Fibroblast of gingiva (primary cell): Measurements from ENCODE around the gene CYP4B1.
"Not testable (repeated sequence)": the region's sequence is repeated elsewhere in the genome, so short reads cannot be mapped to it uniquely, and the experiment has no call there.

Experiments
- DNase-seq: peaks from one replicate; pipeline ENCODE4 v3.0.0-alpha.2; 2011; ENCODE audit warnings: low read depth

Gene CYP4B1

DNA sequence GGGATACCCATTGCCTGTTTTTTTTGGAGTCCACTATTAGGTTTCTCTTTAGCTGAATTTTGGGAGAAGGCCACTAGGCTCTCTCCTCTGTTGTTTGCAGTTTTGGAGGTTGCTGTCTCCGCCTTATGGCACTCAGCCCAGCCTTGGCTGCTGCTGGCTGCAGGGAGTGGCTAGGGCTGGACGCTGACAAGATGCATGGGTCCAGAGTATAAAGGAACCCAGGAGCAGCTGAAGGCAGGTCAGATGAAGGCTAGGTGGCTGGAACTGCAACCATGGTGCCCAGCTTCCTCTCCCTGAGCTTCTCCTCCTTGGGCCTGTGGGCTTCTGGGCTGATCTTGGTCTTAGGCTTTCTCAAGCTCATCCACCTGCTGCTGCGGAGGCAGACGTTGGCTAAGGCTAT, at the start of gene CYP4B1:
TSS of gene CYP4B1 (plus strand) at position 237 of the 400 bp plus-strand sequence. CDS start at position 273, 36 bp downstream.
- DNase-seq, result no peak

DNA sequence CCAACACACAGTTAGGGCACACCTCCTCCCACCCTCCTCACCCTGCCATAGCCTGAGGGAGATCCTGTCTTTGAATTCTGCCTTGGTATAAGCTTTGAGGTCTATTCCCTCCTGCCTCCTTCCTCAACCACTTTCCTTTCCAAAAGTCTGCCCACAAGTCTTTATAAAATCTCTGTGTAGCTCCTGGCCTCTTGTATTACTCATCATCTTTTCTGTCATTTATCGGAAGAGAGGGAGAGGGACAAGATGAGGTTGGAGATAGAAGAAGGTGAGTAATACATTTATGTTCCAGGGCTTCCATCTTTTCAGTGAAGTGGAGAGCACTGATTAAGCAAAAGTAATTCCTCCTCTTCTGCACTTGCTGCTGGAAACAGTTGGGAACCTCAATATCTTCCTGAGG, 49.4 kb upstream of the CYP4B1 start:
- no peak for DNase-seq

DNA sequence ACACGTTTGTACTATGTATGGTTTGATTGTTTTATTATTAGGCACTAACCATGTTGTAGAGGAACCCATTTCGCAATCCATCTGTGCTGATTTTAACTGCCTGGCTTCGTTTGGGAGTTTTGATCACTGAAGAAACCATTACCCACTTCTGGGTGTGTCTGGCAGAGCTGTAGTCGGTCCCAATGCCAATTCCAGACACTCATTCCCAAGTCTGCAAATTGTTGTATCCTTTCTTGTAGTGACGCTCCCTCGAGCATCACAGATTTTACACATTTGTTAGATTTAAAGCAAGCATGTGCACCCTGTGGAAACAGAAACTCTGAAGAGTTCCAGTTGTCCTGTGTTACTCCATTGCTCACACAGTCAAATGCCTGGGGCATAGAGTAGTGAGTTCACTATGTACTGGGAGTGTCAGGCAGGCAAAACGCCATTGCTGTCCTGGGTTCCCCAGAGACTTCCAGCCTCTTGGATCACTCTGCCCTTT, 48.9 kb upstream of the CYP4B1 start:
- DNase-seq, result no peak

DNA sequence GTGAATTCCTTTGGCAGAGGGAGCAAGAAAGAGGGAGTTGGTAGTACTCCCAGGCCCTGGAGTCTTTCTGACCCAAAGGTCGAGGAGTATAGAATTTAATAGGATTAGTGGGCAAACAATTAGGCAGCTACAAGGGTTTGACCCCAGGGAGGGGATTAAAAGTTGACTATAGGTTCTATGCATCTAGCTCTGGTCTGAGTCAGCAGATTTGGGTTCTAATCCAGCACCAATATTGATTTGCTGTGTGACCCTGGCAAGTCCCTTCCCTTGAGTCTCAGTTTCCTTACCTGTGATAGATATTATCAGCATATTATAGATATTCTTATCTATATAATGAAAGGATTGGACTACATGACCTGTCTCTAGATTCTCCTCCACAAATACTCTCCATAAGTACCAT, 44.9 kb upstream of the CYP4B1 start:
- no peak for DNase-seq

DNA sequence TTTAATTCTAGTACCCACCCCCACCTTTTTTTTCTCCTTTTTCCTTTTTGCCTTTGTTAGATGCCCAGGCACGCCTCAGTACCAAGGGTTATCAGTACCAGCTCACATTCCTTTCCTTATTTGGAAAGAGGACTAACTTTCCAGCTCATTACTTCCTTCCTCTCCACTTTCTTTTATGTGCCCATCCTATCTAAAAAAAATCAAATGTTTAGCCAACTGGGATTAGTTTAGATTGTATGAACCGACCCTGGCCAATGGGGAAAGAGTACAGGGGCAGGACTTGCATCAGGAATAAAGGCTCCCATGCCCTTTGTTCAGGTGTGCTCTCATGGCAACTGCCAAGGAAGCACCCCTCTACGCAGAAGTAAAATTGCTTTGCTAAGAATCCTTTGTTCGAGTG, 44.1 kb upstream of the CYP4B1 start:
- not testable (repeated sequence) for DNase-seq

DNA sequence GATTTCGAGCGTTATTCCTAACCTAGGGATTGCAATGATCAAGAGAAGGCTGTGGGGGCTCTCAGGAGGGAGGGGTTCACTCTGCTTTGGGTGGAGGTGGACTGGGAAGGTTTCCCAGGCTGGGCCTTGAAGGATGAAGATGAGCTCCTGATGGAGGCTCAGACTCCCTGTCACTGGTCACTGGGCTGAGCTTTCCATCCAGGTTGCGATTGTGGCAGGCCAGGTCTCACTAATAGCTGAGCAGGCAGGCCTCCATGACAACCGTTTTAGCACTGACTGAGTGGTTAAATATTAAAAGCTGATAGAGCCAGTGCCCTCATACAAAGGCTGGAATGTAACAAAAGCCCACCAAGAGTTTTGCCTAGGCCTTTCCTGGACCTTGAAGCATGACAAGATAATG, 43.7 kb upstream of the CYP4B1 start:
- DNase-seq, result no peak

DNA sequence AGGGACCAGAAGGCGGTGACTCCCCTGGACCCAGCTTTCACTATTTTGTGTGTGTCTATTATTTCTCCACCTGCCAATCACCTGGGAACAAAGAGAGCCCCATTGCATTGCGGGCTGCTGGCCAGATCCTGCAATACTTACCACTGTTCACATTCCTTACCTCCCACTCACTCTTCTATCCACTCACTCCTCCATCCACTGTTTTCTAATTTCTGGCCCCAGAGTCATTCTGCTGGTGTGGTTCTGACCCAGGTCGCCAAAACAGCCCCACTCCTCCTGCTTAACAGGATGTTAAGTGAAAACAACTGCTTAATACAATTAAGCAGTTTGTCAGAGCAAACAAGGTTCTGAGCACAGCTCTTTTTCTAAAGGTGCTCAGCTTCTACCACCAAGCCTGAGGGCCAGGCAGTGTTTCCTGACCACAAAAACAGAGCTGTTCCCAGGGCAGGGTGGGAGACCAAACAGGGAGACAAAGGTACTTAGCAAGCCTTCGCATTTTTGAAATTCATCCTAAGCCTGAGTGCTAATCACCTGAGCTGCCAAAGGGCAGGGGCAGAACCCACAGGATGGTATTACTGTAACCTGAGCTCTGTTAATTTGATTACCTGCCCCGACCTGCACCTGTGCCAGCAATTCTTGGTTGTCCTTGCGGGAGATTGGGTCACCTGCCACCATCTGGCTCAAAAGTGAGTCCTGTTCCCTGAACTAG, 41.4 kb upstream of the CYP4B1 start:
- DNase-seq, result no peak

DNA sequence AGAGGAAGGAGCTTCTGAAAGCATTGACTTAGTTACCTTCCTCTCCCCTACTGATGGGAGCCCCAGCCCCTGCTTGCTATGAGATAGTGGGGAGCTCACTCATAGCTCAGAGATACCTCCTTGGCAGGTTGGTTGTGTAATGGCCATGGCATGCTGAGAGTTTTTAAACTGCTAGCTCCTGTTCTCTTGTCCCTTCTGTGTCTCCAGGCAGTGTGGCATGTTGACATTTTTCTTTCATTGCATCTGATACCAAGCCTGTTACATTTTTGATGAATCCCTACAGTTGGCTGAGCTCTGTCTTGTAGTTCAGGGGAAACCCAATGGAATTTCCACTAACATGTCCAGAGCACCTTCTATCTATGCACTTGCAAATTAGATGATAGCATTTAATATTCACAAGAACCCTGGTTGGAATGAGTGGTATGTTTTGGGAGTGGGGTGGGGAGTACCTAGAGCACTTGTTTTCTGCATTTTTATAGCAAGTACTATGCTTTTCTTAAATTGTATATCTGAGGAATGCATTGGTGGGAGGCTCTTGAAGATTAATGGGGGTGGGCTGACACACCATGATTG, 40.8 kb upstream of the CYP4B1 start:
- DNase-seq, result no peak

DNA sequence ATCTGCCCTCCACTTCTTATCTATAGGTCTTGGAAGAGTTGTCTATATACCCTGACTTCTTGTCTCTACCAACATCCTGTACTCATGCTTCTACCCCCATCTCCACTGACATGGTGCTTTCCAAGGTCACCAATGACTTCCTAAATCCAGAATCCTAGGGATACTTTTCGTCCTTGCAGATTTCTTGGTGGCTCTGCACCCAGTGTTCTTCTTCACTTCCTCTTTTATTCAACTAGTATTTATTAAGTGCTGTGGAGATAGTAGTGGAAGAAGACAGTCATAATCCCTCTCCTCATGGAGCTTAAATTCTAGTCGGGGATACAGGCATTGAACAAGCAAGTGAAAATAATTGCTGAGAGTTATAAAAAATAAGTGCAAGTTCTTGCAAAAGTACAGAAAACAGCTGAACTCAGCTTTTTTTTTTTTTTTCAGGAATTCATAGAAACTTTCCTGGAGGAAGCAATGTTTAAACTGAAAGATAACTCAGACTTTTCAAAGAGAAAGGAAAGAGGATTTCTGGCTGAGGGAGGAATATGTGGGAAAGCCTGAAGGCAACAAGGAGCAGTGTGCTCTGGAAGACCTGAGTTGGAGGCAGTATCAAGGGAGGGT, 38.2 kb upstream of the CYP4B1 start:
- no peak for DNase-seq

DNA sequence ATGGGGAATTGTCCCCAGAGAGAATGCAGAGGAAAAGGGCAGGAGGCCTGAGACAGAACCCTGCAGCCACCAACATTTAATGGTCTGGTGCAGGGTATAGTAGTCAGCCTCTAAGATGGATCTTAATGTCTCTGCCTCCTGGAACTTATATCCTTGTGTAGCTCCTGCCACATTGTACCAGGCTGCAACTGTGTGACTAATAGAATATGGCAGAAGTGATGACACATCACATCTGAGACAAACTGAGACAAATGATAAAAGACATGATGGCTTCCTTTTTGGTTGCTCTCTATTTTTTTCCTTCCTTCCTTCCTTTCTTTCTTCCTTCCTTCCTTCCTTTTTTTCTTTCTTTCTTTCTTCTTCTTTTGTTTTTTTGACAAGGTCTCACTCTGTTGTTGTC, 37.1 kb upstream of the CYP4B1 start:
- DNase-seq, result no peak

DNA sequence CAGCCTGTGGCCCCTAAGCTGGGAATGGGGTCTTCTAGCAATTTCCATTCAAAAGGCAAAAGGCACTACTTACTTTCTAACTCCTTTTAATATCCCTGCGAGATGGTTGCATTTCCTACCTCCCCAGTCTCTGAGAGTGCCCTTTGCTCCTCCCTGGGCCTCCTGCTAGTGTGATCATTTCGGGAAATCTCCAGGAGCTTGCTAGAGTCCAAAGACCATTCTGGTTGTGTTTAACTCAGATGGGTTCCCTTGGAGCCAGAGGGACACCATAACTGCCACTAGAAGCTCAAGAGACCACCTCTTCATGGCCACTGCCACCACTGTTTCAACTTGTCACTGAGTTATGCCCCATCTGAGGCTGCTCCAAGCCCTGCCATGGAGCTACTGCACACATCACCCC, 34.4 kb upstream of the CYP4B1 start:
- no peak for DNase-seq

DNA sequence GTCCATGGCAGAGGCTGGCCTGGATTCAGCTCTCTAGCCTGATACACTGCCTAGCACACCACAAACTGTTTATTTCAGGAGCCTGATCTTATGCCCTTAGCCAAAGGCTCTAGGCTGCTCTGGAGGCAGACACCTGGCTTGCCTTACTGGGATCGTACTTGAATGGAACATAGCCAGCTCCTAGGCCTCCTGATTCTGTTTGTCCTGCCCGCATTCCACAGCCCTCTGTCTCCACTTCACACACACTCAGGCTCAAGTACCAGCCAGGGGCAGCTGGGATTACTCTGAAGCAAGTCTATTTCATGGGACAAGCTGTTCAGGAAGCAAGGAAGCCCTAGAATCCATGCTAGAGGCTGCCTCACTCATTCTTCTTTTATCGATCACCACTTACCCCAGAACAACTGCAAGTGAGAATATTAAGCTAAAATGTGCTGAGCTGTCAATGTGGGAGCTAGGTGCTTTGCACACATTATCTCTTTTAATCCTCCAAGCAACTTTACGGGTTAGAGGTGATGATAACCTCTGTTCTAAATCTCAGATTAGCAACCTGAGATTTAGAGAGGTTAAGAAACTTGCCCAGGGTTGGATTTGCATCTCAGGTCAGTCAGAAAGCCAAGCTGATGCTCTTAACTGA, 31.1 kb upstream of the CYP4B1 start:
- no peak for DNase-seq

DNA sequence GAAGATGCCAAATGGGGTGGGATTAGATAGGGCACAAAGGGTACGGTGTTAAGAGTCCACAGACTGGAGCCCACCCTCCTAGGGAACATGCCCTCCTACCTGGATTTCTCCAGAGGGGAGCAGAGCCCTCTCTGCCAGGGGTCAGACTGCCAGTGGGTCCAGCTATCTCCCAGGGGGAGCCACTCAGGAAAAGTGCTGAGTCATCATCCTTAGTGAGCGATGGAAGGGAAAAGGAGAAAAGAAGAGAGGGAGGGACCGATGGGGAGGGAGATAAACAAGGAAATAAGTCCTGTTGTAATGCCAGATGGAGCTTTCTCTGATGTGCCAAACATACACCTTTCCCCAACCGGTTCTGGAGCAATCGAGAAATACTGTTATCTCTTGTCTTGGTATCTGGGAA, 30.4 kb upstream of the CYP4B1 start:
- no peak for DNase-seq

DNA sequence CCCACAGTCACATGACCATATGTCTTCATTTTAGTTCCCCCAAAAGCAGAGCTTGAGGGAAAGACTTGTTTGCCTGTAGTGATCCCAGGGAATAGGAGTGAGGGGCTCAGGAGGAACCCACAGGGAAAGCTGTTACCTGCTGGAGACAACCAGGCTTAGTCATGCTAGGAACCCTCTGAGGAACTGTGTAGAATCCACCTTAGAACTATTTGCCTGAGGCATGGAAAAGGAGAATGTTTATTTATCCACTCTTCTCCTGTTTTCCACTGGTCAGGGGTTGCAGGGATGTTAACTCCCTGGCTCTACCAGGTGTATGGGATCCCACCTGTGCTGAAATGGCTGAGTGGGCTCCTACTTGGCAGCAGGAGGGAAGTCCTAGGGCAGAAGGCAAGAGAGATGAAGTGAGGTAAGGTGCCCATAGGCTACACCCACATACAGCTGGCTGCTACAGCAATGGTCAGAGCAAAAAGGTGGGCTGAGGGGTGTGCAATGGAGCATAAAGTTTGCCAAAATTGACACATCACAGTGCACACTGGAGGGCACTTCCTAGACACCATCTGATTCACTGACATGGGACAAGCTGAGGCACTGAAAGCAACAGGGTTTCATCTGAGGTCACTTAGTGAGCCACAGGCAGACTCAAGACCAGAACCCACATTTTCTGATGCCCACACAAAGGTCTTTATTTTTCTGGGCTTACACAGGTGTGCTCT, 29.7 kb upstream of the CYP4B1 start:
- no peak for DNase-seq

DNA sequence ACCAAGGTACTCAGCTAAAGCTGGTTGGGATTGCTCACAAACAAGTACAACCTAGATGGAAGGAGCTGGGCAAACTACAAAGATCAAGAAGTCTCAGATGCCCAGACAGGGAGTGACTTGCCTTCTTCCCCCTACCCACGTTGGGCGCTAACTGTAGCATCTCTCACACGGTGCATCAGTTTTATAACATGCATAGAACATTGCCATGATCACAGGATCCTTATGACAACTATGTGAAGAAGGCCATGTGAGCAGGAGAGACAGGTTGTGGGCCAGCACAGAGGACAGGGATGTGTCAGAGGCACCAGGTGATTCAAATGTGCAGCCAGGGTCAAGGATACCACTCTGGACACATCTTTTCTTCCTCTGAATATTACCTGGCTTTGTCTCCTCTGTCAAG, 28.3 kb upstream of the CYP4B1 start:
- DNase-seq, result no peak

DNA sequence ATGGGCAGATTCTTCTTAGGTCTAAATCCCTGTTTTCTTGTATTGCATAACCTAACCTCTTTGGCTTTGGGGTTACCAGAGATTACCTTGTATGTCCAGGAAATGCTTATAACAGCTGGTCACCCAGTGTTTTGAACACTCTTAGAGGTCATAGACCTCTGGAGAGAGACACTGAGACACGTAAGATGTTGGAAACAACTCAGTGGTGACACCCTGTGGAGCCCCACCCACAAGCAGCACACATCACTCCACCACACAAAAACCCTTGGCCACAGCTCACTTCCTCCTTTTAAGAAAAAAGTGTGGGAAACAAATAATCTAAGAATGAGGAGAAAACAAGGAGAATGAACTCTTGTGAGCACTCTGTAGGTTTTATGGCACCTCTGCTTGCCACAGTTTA, 26.3 kb upstream of the CYP4B1 start:
- DNase-seq, result no peak

DNA sequence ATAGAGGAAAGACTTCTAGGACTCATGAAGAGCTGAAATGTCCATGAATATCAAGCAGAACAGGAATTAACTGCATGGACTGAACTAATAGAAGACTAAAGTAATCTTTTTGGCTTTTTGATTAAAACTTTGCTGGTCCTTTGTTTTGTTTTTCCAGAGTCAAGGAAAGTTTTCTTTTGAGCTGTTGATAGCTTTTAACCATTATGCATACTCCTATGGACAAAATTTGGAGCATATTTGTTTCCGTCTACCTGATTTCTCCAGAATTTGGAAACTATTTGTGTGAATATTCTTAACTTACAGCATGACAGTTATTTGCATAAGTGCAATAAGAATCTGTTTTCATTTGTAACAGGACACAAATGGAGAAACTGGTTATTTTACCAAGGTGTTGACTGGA, 24.5 kb upstream of the CYP4B1 start:
- no peak for DNase-seq

DNA sequence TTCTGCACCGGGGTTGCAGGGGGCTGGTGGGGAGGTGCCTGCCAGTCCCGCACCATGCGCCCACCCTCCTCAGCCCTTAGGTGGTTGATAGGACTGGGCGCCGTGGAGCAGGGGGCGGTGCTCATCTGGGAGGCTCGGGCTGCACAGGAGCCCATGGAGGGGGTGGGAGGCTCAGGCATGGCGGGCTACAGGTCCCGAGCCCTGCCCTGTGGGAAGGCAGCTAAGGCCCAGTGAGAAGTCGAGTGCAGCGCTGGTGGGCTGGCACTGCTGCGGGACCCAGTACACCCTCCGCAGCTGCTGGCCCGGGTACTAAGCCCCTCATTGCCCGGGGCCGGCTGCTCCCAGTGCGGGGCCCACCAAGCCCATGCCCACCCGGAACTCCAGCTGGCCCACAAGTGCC, 20.4 kb upstream of the CYP4B1 start:
- not testable (repeated sequence) for DNase-seq

DNA sequence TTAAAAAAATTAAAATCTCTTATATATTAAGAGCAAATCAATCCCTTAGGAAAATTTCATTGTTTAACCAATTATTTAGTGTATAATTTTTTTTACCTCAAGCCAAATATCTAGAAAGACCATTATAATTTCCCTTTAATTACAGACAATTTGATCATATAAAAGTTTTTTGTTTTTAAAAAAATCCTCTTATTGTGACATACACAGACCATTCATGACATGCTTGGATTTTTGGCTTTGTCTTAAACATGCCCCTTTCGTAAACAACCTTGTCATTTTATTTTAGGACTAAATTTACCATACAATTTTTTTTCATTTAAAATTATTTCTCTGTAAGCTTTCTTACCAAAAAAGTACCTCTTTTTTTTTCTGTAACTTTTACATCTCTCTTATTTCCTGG, 14.2 kb upstream of the CYP4B1 start:
- DNase-seq, result no peak

DNA sequence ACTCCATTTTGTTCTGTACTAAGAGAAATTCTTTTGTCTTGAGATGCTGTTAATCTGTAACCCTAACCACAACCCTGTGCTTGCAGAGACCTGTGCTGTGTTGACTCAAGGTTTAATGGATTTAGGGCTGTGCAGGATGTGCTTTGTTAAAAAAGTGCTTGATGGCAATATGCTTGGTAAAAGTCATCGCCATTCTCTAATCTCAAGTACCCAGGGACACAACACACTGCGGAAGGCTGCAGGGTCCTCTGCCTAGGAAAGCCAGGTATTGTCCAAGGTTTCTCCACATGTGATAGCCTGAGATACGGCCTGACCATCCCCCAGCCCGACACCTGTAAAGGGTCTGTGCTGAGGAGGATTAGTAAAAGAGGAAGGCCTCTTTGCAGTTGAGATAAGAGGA, 10.2 kb upstream of the CYP4B1 start:
- not testable (repeated sequence) for DNase-seq

DNA sequence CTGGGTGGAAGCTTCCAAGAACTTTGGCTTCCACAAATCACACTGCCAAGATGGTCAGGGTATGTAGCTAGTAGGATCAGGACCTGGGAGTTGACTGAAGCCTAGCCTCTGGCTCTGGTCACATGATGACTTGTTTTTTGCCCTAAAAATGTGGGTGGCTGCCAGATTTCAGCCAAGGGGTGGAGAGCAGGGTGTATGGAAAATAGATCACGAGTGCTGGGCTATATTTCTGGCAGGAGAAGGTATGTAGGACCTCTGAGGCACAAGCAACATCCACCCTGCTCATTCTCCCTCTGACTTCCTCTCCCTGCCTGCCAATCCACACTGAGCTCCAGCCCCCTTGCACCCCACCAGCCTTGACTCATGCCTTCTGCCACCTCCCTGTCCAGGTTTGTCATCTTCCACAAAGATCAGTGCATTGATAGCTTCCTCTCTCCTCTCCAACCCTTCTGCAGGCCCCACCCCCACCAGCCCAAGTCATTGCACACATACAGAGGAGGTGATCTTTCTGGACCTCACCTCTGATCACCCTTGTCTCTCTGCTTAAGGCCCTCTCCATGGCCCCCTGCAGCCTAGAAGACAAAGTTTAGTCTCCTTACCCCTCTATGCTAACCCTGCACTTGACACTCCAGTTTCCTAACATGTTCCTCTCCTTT, 8.3 kb upstream of the CYP4B1 start:
- no peak for DNase-seq

DNA sequence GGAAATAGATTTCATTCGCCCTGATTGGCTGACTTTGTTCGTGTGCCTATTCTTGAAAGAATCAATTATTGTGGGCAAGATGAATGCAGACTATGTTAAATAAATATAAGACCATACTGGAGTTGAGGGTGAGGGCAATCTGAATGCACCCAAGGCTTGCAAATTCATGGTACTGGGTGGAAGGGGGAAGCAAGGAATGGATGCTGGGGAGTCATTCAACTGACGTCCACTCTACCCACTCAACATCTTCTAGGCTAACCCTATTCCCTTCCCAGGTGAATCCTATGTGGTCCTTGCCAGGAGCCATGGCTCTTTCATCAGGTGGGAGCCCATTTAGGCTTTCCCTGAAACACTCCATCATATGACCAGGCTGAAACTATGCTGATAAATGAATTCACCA, 5.7 kb upstream of the CYP4B1 start:
- DNase-seq, result no peak
